Activated T-helper 9 cell treated with anti-CD3 and anti-CD28 coated beads, Interleukin-2, amount 50 U/mL, for 16 hours (primary cell): ENCODE measurements around the gene CAMTA1.
"Not testable (repeated sequence)": the region's sequence is repeated elsewhere in the genome, so short reads cannot be mapped to it uniquely, and the experiment has no call there.

ENCODE experiments used
- DNase-seq: peaks from one replicate; pipeline ENCODE4 v3.0.0-alpha.2; 2020; ENCODE audit warnings: low read depth

Gene CAMTA1

GRCh38 chr1:6785318-6785727 is at the start of gene CAMTA1:
CAMTA1 (plus strand) TSS chr1:6785454; CDS start chr1:6785531, 77 bp downstream.
- DNase-seq = no peak

GRCh38 chr1:6738987-6739676 is 46.1 kb upstream of the CAMTA1 start:
- no peak for DNase-seq

GRCh38 chr1:6742676-6743188 is 42.5 kb upstream of the CAMTA1 start:
- DNase-seq = not testable (repeated sequence)

- no peak for DNase-seq
Observed at GRCh38 chr1:6743189-6744101, 41.8 kb upstream of the CAMTA1 start.

- peak; percentile 7 for DNase-seq
Observed at GRCh38 chr1:6745073-6745472, 40.2 kb upstream of the CAMTA1 start.

- no peak for DNase-seq
Observed at GRCh38 chr1:6747674-6748073, 37.6 kb upstream of the CAMTA1 start.

- DNase-seq = no peak
Observed at GRCh38 chr1:6750490-6750889, 34.8 kb upstream of the CAMTA1 start.

GRCh38 chr1:6753320-6754140 is 31.7 kb upstream of the CAMTA1 start:
- no peak for DNase-seq

- DNase-seq = no peak
Observed at GRCh38 chr1:6756457-6756856, 28.8 kb upstream of the CAMTA1 start.

GRCh38 chr1:6757719-6758435 is 27.4 kb upstream of the CAMTA1 start:
- DNase-seq = no peak

GRCh38 chr1:6761196-6761737 is 24.0 kb upstream of the CAMTA1 start:
- DNase-seq = no peak

- no peak for DNase-seq
Observed at GRCh38 chr1:6762060-6762459, 23.2 kb upstream of the CAMTA1 start.

GRCh38 chr1:6770751-6771440 is 14.4 kb upstream of the CAMTA1 start:
- DNase-seq = no peak

- DNase-seq = no peak
Observed at GRCh38 chr1:6771441-6771769, 13.8 kb upstream of the CAMTA1 start.

- DNase-seq = no peak
Observed at GRCh38 chr1:6774381-6774780, 10.9 kb upstream of the CAMTA1 start.

- no peak for DNase-seq
Observed at GRCh38 chr1:6775261-6776043, 9.8 kb upstream of the CAMTA1 start.

GRCh38 chr1:6776389-6776788 is 8.9 kb upstream of the CAMTA1 start:
- DNase-seq = no peak

GRCh38 chr1:6776895-6777294 is 8.4 kb upstream of the CAMTA1 start:
- no peak for DNase-seq

GRCh38 chr1:6777813-6778212 is 7.4 kb upstream of the CAMTA1 start:
- no peak for DNase-seq
